Nephron (organoid): Measurements from ENCODE around the gene PYGO2.

Source experiments
- H3K27ac Mint-ChIP-seq, 3 experiments: 2 replicates each; pipeline ENCODE4 v1.8.0; 2020; ENCODE audit warnings: mixed read lengths in 3 of 3, mild to moderate bottlenecking in 2 of 3, moderate library complexity in 1 of 3
- H3K27me3 Mint-ChIP-seq: 2 replicates; pipeline ENCODE4 v1.8.0; 2021; ENCODE audit warnings: low read depth, mild to moderate bottlenecking, moderate library complexity, mixed read lengths
- H3K36me3 Mint-ChIP-seq: 2 replicates; pipeline ENCODE4 v1.8.0; 2020; ENCODE audit warnings: low read depth, mixed read lengths
- H3K4me1 Mint-ChIP-seq: 2 replicates; pipeline ENCODE4 v1.8.0; 2020; ENCODE audit warnings: mixed read lengths
- H3K4me3 Mint-ChIP-seq, 3 experiments: 2 replicates each; pipeline ENCODE4 v1.8.0; 2020; ENCODE audit warnings: mild to moderate bottlenecking in 3 of 3, mixed read lengths in 3 of 3, moderate library complexity in 2 of 3
- H3K9me3 Mint-ChIP-seq: 2 replicates; pipeline ENCODE4 v1.8.0; 2020; ENCODE audit warnings: mixed read lengths
- TF ChIP-seq, protein P1 (sequence below), 3 experiments: fragments of 200-600 bp; sonication (generic); IDR thresholded peaks; one replicate each; pipeline ENCODE4 v1.5.0; 2021; ENCODE audit warnings: antibody characterized with exemption in 3 of 3; ENCODE audit not compliant: unreplicated experiment in 3 of 3

Gene PYGO2

DNA sequence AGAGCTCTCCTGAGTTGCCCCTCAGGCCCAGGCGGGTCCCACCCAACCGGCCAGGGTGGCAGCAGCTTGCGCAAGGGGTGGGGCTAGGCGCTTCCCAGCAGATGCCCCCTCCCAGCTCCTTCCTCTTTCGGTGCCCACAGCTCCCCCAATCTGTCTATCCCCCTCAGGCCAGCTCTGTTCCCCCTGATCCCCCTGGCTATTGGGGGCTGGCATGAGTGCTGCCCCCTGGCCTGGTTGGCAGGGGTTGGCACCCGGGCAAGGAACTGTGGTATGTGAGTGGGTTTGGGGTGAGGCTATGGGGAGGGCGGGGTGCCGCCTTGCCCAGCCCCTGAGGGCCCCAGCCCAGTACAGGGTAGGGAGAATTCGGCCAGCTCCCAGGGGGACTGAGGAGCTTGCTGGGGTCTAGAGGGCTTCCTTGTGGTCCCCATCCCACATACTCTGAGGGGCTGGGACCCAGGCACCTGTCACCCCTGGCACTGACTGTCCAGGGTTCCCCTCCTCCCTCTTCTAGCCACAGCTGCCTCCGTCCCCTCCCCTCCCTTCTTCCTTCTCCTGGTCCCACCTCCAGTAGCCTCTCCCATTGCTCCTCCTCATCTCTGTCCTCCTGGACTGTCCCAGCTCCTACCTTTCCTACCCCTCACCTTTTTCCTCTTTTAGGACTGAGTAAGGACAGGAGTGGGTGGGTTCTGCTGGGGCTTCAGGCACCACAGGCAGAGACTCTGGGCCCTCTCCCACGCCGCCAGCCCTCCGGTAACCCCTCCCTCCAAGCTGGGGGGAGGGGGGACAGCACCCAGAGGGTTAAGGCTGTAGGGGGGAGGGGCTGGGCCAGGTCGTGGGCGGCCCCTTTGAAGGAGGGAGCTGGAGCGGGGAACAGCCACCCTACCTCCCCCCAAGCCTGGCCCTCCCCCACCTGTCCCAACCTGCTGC lies 46.7 kb upstream of the PYGO2 start:
- Mint-ChIP-seq H3K27ac (no peak overlapping the region), H3K4me3 (no peak overlapping the region), H3K9me3 (no peaks in the 10 kb centered on the region), H3K27me3 (no peaks in the 10 kb centered on the region), H3K36me3 (no peaks in the 10 kb centered on the region), H3K4me1 (peaks cover 22% of the 10 kb centered on the region)
- TF ChIP-seq, protein P1, sequence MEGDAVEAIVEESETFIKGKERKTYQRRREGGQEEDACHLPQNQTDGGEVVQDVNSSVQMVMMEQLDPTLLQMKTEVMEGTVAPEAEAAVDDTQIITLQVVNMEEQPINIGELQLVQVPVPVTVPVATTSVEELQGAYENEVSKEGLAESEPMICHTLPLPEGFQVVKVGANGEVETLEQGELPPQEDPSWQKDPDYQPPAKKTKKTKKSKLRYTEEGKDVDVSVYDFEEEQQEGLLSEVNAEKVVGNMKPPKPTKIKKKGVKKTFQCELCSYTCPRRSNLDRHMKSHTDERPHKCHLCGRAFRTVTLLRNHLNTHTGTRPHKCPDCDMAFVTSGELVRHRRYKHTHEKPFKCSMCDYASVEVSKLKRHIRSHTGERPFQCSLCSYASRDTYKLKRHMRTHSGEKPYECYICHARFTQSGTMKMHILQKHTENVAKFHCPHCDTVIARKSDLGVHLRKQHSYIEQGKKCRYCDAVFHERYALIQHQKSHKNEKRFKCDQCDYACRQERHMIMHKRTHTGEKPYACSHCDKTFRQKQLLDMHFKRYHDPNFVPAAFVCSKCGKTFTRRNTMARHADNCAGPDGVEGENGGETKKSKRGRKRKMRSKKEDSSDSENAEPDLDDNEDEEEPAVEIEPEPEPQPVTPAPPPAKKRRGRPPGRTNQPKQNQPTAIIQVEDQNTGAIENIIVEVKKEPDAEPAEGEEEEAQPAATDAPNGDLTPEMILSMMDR (IDR thresholded peaks at IDR 0.05; ENCODE audit: unreplicated experiment in 3 of 3), result no peak

DNA sequence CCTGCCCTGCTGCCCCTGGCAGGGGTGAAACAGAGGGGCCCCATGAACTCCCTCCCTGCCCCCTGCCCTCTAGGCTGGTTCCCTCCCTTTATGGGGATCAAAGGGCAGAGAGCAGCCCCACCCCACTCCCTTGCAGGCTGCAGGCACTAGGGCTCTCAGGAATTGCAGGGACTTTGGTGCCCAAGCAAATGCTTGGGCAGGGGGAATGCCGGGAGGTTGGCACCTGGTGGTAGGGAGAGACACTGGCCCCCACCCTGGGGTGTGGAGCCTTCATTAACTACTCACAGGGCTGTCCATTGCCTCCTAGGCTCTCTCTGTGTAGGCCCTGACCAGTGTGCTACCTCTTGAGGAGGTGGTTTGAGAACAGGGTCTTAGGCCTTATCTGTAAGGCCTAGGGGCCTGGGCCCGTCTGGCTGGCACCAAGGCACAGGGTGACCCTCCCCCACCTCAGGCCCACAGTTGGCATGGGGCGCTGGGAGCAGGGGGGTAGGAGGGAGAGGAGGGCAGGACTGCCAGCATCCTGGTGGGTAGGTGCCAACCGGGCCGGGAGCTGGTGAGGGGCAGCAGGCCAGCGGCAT lies 45.8 kb upstream of the PYGO2 start:
- Mint-ChIP-seq H3K27ac (no peak overlapping the region), H3K27me3 (no peaks in the 10 kb centered on the region)
- TF ChIP-seq, protein P1 (IDR thresholded peaks at IDR 0.05; ENCODE audit: unreplicated experiment in 3 of 3), result no peak

DNA sequence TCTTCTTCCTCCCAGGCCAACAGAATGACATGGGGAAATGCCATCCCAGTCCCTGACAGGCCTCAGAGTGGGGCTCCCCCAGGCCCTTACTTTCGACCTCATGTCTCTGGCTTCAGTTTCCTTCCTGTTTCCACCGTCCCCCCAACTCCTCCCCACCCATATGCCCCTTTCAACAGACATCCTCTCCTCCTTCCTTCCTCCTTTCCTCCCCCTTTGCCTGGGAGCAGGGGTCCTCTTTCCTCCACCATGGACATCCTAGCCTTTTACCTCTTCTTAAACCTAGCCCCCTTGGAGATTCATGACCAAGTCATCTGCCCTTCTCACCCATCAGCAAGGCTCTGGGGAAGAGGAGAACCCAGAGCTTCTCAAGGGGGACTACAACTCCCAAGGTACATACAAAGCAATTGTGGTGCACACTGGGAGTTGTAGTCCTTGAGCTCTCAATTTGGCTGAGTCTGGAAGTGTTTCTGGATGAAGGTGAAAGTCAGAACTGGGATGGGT lies 45.1 kb upstream of the PYGO2 start:
- Mint-ChIP-seq H3K4me1 (peaks cover 18% of the 10 kb centered on the region), H3K9me3 (no peaks in the 10 kb centered on the region), H3K27me3 (no peaks in the 10 kb centered on the region), H3K27ac (peak overlapping the region; percentile 11 to 47 (median 11)), H3K4me3 (peak overlapping the region; percentile 57 to 73 (median 70)), H3K36me3 (no peaks in the 10 kb centered on the region)
- TF ChIP-seq, protein P1 (IDR thresholded peaks at IDR 0.05; ENCODE audit: unreplicated experiment in 3 of 3), result no peak

More for the DNA sequence above, 45.8 kb upstream of the PYGO2 start:
- peaks cover 18% of the 10 kb centered on the region for H3K4me1 Mint-ChIP-seq
- no peaks in the 10 kb centered on the region for H3K9me3 Mint-ChIP-seq
- H3K4me3 Mint-ChIP-seq, result no peak overlapping the region
- H3K36me3 Mint-ChIP-seq, result no peaks in the 10 kb centered on the region

DNA sequence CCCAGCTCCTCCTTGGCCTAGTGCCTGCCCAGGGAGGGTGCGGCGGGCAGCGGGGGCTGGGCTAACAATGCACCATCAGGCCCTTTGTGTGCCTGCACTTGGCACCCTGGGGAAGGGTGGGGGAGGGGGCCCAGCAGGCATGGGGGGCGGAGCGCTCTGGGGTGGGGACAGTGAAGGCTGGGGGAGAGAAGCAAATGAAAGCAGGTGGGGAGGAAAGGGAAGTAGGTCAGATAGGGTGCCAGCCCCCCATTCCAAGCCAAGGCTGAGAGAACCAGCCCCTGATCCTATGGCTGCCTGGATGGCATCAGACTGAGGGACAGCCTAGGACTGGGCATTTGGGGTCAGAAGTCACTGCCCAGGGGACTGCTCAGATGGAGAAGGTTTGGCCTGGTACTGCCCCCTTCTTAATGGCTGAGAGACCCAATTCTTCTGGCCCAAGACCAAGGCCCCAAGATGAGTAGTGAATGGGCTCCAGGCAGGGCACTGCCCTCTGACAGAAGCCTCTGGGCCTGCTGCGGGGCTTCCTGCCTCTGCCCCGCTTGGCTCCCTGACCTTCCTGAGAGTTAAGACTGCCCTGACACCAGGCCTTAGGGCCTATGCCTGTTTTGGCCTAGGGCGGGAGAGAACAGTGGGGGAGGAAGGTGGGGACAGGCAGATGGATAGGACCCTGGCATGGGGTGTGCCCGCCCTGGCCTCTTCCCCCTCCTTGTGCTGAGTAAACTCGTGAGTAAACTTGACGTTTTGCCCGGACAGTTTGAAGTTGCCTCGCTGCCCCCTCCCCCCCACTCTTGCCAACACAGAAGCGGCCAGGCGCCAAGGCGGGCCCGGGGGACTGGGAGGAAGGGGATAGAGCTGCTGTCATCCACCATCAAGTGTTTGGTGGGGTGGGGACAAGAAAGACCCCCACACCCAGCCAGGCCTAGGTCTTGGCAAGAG lies 43.8 kb upstream of the PYGO2 start:
- Mint-ChIP-seq H3K4me1 (peaks cover 18% of the 10 kb centered on the region), H3K27me3 (no peaks in the 10 kb centered on the region), H3K9me3 (no peaks in the 10 kb centered on the region), H3K36me3 (no peaks in the 10 kb centered on the region), H3K4me3 (peak overlapping the region; percentile 15 to 48 (median 47)), H3K27ac (no peak overlapping the region)
- TF ChIP-seq, protein P1 (IDR thresholded peaks at IDR 0.05; ENCODE audit: unreplicated experiment in 3 of 3), result no peak

DNA sequence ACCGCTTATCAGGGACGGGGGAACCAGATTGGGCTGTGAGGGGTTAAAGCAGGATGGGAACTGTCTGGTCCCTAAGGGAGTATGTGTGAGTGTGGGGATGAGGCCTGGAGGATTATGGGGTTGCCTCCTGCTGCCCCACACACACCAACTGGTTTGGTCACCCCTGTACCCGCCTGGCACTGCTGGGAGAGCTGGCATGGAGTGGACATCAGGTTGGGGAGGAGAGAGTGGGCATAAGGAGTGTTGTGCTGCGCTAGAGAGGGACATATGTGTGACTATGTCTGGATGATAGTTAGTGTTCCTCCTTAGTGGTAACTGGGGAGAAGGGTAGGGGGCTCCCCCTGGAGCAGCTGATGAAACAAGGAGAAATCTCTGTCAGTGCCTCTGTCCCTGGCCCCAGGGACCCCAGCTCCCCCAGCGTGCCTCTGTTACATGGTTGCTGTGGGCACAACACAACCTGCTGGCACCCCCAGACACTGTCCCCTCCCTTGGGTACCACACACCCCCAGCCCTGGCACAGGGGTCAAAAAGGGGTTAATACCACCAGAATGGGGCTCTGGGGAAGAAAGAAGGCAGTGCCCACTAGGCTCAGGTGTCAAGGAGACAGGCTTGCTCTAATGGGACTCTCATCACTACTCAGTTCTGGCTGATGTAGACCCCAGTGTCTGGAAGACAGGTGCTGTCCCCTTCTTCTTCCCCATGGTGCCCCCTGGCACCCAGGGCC lies 42.9 kb upstream of the PYGO2 start:
- H3K4me1 Mint-ChIP-seq, result peaks cover 20% of the 10 kb centered on the region
- TF ChIP-seq, protein P1 (IDR thresholded peaks at IDR 0.05; ENCODE audit: unreplicated experiment in 3 of 3), result no peak
- no peaks in the 10 kb centered on the region for H3K9me3 Mint-ChIP-seq
- H3K4me3 Mint-ChIP-seq, result peak overlapping the region; percentile 82 to 92 (median 87)
- peak overlapping the region; percentile 69 to 79 (median 79) for H3K27ac Mint-ChIP-seq
- H3K36me3 Mint-ChIP-seq, result no peaks in the 10 kb centered on the region
- no peaks in the 10 kb centered on the region for H3K27me3 Mint-ChIP-seq
